ENCODE measurements around the gene RIMBP2. TPM values are rescaled to one million over a fixed set of nuclear protein-coding genes. Genes with fewer than 3 reads are reported as not detected.

The RIMBP2 gene
- total RNA-seq, 1 donor from 2014 or later, result not detected

- no peak for DNase-seq (ENCODE audit: extremely low read depth, low read depth, low spot score)
These were observed 314.4 kb downstream of the RIMBP2 start for GRCh38 chr12:130401703-130402102.

GRCh38 chr12:130398100-130398848 lies 317.8 kb downstream of the RIMBP2 start:
- DNase-seq (ENCODE audit: extremely low read depth, low read depth, low spot score), result no peak

- DNase-seq (ENCODE audit: extremely low read depth, low read depth, low spot score), result no peak
These were observed 319.4 kb downstream of the RIMBP2 start for GRCh38 chr12:130396667-130397066.

GRCh38 chr12:130394906-130395305 lies 321.2 kb downstream of the RIMBP2 start:
- DNase-seq (ENCODE audit: extremely low read depth, low read depth, low spot score), result no peak

- no peak for DNase-seq (ENCODE audit: extremely low read depth, low read depth, low spot score)
These were observed 324.9 kb downstream of the RIMBP2 start for GRCh38 chr12:130391186-130391585.

GRCh38 chr12:130385193-130385592 lies 330.9 kb downstream of the RIMBP2 start:
- DNase-seq (ENCODE audit: extremely low read depth, low read depth, low spot score), result no peak

GRCh38 chr12:130384234-130384633 lies 331.9 kb downstream of the RIMBP2 start:
- no peak for DNase-seq (ENCODE audit: extremely low read depth, low read depth, low spot score)

- no peak for DNase-seq (ENCODE audit: extremely low read depth, low read depth, low spot score)
These were observed 333.3 kb downstream of the RIMBP2 start for GRCh38 chr12:130382818-130383217.

GRCh38 chr12:130375296-130376287 lies 340.5 kb downstream of the RIMBP2 start:
- DNase-seq (ENCODE audit: extremely low read depth, low read depth, low spot score), result no peak

- no peak for DNase-seq (ENCODE audit: extremely low read depth, low read depth, low spot score)
These were observed 342.0 kb downstream of the RIMBP2 start for GRCh38 chr12:130374083-130374482.

- no peak for DNase-seq (ENCODE audit: extremely low read depth, low read depth, low spot score)
These were observed 343.2 kb downstream of the RIMBP2 start for GRCh38 chr12:130372936-130373335.

GRCh38 chr12:130371296-130371695 lies 344.8 kb downstream of the RIMBP2 start:
- DNase-seq (ENCODE audit: extremely low read depth, low read depth, low spot score), result no peak

- no peak for DNase-seq (ENCODE audit: extremely low read depth, low read depth, low spot score)
These were observed 346.3 kb downstream of the RIMBP2 start for GRCh38 chr12:130369816-130370215.

GRCh38 chr12:130367523-130367922 lies 348.6 kb downstream of the RIMBP2 start:
- no peak for DNase-seq (ENCODE audit: extremely low read depth, low read depth, low spot score)

- no peak for DNase-seq (ENCODE audit: extremely low read depth, low read depth, low spot score)
These were observed 349.1 kb downstream of the RIMBP2 start for GRCh38 chr12:130367003-130367402.

- no peak for DNase-seq (ENCODE audit: extremely low read depth, low read depth, low spot score)
These were observed 349.9 kb downstream of the RIMBP2 start for GRCh38 chr12:130366159-130366558.

- no peak for DNase-seq (ENCODE audit: extremely low read depth, low read depth, low spot score)
These were observed 351.5 kb downstream of the RIMBP2 start for GRCh38 chr12:130364578-130364977.

GRCh38 chr12:130362060-130362459 lies 354.0 kb downstream of the RIMBP2 start:
- DNase-seq (ENCODE audit: extremely low read depth, low read depth, low spot score), result no peak

- DNase-seq (ENCODE audit: extremely low read depth, low read depth, low spot score), result no peak
These were observed 358.3 kb downstream of the RIMBP2 start for GRCh38 chr12:130357729-130358330.

- no peak for DNase-seq (ENCODE audit: extremely low read depth, low read depth, low spot score)
These were observed 358.9 kb downstream of the RIMBP2 start for GRCh38 chr12:130357241-130357640.

GRCh38 chr12:130356222-130356621 lies 359.9 kb downstream of the RIMBP2 start:
- no peak for DNase-seq (ENCODE audit: extremely low read depth, low read depth, low spot score)

Measured in glomerular endothelial cell (primary cell).